Activated gamma-delta T cell treated with anti-CD3 and anti-CD28 coated beads, Interleukin-2, amount 50 U/mL, for 16 hours (primary cell): ENCODE results near the gene EMX1.

Source experiments
- DNase-seq: peaks from one replicate; pipeline ENCODE4 v3.0.0-alpha.2; 2020; ENCODE audit warnings: low read depth

The EMX1 gene

DNA sequence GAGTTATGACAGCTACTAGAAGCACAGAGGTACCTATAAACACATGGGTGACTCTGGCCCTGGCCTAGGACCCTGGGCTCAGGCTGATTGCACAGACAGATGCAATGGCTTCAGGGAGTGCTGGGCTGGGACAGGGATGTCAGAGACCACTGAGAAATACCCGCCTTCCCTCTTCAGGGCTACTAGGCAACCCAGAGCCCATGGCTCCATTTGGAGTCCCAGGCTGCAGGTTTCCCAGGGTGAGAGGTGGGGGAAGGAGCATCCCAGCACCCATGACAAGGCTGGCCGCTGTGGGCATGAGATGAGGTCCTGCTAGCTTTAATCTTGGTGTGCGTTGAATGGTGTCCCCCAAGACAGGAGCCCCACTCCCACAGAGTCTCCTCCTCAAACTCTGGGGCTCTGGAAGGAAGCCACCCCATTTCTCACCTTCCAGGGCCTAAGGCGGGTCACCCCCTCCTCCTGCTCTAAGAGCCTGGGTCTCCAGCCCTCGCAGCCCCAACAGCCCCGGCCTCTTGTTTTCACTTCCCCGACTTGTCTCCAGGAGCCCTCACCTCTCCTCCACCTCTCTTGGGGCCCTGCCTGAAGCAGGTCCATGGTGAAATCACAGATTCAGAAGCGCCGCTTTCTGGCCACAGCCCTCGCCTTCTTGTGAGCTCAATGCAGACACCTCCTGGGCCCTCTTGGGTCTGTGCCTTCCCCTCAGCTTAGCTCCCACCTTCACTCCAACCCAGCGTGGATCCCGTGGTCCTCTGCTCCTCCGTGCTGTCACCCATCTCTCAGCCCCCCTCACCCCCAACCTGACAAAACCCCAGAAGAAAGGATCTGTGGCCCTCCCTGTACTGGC, 41.4 kb downstream of the EMX1 start:
- no peak for DNase-seq

DNA sequence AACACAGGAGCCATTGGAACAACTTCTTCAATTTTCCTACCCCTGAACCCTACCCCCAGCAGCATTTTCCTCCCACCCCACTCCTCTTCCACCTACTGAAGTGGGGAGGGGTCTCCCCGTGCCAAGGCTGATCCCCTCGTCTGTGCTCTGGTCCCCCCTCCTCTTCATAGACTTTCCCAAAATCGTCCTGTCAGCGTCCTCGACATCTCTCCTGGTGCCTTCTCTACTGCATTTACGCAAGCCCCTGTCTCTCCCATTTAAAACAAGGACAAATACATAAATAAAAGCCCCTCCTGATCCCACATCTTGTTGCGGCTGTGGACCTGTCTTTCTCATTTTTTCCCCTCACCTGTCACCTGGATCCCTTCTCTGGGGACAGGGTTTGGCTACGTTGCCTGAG, 42.2 kb downstream of the EMX1 start:
- DNase-seq, result no peak

DNA sequence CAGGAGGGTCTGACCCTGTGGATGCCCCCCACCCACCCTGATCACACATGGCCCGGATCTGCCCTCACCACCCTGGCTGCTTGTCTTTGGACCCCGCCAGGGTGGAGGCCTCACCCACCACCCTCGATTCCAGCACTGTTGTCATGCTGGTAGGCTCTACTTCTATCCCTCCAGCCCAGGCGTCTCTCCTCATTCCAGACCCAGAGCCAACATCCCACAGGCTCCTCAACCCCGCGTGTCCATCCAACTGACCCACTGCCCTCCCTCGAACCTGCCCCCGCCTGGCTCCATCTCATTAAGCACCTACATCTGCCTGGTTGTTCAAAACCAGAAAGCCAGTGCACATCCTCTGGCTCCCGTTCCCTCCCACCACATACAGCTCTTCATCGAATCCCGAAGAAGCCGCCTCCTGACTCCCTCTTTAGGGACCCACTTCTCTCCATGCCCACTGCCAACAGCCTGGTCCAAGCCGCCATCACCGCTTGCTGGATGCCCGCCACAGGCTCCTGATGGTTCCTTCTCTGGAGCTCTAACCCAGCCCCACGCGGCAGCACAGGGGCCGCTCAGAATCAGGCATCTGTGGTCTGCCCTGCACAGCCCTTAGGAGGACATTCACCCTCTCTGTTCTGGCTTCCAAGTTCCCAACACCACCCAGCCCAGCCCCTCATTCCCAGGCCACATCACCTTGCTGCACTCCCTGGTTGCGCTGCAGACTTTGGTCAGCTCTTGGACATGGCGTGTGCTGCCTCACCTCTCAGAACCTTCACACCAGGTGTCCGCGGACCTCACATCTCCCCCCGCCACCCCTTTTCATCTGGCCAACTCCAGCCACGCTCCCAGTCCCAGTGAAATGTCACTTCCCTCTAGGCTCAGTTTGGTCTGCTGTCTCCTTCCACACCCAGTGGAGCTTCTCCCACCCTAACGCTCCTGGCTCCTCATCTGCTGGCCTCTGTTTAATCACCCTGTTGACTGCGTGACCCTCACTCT, 43.0 kb downstream of the EMX1 start:
- no peak for DNase-seq

DNA sequence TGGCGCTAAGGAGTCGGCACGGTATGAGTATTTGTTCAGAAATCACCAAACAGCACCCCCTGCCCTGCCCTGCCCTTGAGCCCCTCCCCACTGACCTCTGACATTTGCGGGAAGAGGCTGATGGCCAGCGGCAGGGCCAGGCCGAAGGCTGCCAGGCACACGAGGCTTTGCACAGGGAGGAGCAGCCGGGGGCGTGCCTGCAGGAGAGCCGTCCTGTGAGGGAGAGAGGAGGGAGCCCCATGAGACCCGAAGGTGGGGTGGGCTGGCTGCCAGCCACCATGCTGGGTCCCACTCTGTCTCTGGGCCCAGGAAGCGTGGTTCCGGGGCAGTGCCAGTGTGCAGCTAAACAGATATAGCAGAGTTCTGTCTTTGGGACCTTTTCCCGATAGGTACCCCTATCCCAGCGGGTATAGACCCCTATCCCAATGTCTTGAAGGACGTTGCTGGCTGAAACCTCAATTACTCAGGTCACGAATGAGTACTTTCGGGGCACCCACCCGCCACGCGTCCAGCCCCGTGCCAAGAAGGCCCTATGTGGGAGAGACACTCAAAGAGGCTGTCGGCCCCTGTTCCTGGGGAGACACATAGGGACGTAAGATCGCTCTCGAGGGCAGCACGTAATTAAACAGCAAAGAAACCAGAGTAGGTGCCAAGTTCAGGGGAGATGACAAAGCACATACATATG, 43.9 kb downstream of the EMX1 start:
- no peak for DNase-seq

DNA sequence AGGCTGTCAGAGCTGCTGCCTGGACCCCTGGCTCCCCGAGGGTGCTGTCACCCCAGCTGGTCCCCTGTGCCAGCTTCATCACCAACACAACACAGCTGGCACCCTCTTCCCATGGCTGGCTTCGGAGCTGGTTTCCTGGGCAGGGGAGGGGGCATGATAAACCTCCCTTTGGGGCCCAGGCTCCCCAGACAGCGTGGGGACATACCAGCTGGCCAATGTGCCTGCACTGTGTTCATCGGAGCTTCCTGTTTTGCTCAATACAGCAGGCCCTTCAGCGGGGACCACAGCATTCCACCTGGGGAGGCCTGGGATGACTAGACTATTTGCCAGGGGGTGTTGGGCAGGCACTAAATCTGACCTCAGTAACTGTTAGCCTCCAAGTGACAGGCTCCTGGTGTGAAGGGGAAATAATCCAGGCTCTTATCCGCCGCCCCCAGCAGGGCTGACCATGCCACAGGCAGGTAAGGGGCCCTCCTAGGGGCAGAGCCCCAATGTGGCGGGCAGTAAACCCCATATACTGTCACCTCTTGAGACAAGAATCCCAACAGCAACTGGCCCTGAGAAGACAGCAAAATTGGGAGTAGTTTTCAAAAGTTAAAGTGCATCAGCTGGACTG, 44.6 kb downstream of the EMX1 start:
- no peak for DNase-seq

DNA sequence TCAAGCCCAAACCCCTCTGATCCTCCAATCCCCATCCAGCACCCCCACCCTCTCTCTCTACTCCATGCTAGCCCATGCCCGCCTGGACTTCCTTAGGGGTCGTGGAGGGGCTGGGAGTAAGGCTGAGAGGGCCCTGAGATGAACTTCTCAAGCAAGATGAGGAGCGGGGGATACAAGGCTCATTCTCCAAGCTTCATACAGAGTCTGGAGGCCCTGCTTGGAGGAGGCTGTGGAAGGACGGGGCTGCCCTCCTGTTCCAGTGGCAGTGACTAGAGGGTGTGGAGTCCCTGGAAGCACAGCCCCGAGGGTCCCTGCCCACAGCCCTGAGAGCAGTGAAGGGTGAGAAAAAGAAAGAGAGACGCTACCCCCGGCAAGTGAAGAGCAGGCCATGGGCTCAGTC, 45.6 kb downstream of the EMX1 start:
- DNase-seq, result no peak

DNA sequence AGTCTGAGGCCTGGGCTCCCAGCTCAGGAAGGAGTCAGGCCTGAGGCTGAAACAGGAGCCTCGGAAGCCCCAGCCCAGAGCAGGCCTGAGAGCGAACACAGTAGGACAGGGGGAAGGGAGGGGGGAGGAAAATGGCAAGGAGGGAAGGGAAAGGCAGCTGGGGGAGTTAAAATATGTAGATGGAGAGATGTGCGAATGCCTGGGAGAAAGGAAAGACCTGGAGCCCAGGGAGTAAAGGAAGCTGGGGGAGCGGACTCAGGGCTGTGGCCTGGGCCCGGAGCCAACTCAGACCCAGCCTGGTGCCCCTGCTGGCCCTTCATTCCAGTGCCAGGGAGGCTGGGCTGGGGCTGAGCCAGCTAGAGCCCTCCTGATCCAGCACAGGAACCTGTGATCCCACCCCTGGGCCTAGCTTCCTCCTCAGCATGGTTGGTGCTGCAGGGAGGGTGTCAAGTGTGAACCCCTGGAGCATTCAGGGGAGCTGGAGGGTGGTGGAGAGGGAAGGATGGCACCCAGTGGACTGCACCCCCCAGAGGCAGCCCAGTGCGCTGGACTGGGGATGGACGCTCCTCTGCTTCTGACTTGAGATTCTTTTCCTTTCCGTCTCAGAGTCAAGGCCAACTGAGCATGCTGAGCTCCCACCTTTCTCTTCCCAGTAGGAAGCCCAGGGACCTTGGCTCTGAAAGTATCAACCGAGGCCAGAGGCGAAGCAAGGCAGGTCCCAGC, 46.3 kb downstream of the EMX1 start:
- DNase-seq, result no peak

DNA sequence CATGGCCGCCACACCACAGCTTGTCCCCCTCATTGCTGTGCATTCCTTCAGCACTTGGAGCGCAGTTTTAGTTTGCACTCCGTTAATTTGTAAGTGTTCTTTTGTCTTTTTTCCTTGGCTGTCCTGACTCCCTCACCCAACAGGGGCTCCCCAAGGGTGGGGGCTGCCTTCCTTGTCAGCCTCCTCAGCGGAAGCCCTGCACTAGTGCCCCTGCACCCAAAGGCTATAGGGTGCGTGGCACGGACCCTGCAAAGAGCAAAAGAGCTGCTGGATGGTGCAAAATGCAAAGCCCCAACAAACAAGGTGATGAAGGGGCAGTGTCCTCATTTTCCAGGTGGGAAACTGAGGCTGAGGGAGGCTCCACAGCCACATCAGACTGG, 46.8 kb downstream of the EMX1 start:
- no peak for DNase-seq

DNA sequence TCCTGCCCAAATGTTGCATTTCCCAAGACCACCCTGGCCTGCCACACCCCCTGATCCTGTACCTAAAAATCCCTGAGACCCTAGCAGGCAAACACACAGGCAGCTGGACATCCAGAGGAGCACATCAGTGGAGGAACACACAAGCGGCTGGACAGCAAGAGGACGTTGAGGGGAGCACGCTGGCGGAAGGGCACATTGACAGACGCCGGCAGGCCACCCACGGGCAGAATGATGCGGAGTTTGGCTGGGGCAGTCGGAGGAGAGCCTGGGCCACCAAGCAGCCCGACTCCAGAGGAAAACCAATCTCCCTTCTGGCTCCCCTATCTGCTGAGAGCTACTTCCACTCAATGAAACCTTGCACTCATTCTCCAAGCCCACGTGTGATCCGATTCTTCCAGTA, 47.7 kb downstream of the EMX1 start:
- no peak for DNase-seq

DNA sequence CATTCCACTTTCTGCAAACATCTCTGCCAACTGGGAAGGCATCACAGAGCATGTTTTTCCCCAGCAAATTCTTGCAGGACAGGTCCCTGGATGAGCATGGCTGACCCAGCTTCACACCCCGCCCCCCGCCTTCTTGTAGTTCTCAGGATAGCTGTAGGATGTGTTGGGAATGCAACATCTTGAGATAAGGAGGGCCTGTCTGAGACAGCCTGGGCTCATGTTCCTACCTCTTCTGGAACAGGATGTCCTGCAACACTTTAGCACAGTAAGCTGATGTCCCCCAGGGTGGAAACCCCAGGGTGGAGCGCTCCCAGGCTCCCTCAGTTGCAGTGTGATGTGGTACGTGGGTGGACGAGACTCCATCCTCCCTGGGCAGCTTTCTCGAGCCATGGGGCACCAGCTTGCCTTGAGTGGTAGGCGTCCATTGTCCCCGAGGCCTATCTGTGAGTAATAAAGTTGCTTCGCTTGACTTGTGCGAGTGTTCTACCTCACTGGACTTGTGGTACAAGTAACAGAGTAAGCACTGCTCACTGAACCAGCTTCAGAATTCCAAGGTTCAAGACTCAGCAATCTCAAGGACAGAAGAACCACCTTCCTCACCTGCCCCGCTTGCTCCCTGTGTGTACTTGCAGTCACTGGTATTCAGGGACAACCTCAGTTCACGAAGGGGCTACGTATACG, 48.6 kb downstream of the EMX1 start:
- DNase-seq, result no peak

DNA sequence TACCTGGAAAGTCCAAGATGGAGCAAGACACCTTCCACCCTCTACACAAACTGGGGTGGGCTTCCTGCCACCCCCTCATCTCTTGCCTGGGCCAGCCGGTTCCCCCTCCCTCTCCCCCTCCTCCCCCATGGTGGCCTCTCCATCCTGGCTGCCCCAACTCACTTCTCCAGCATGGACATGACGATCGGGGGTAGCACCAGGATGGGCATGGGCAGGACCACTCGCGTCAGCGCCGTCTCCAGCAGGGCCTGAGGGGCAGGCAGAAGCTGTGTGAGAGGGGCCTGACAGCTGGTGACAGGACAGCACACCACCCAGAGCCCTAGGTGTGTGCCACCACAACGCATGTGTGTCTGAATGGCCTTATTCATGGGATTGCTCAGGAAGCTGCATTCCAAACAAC, 51.0 kb downstream of the EMX1 start:
- DNase-seq, result no peak

DNA sequence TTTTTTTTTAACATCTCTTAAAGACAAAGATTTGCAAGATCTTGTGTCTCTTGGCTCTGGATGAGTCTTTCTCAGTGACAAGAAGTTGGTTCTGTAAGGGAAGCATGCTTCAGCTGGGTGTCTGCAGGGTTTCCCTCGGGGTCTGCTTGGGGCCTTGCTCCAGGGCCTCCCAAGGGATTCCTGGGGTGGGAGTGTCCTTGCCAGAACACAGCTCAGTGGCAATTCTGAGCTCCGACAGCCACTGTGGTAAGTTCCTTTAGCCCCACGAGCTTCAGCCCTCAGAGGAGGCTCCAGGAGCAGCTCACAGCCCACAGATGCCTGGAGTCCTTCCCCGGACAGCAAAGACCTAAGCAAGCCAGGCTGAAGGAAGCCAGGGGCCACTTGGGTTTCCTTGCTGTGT, 52.4 kb downstream of the EMX1 start:
- DNase-seq, result no peak

DNA sequence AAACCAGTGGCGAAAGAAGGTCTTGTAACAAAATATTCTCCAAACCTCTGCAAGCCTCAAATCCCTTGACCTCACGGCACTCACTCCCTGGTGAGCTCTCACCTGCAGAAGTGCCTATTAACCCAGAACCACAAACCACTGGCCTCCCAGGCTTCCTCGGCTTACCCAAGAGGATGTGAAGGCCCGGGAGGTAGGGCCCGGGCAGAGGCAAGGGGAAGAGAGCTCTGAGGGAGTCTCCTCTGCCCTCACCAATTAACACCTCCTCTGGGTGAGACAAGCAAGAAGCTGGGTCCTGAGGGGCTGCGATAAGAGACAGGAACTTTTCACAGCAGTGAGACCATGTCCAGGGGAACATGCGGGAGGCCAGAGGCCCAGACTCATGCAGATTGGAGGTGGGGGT, 53.7 kb downstream of the EMX1 start:
- no peak for DNase-seq

DNA sequence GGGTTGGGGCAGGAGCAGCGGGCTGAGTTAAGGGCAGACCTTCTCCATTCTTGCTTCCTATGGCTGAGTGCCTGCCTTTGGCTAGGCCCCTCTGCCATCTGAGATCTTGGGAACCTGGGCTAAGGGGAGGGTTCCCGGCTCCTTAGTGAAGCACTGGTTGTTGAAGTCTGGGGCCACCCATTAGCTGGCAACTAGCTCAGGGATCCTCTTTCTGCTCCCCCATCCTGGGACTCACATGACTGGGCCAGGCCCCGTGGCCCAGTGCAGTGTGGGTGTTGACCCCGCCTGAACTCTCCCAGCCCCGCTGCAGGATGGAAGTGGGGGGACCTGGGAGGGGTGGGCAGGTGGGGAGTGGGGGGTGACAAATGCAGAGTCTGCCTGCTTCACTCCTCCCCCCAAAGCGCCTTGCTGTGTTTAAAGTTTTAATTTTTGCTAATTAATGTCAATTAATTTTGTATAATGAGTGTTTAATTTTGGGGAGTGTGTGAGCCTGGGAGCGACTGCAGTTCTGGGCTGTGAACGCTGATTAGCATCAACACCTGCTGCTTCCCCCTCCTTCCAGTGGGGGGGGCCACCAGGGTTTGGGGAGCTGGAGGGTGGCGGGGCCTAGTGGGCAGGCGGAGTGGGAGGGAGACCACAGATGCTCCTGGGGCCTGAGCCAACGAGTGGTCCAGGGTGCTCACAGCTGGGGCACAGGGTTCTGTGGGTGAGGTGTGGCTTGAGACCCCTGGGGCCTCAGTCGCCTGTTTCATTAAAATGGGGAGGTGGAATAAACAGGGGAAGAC, 55.2 kb downstream of the EMX1 start:
- DNase-seq, result no peak

DNA sequence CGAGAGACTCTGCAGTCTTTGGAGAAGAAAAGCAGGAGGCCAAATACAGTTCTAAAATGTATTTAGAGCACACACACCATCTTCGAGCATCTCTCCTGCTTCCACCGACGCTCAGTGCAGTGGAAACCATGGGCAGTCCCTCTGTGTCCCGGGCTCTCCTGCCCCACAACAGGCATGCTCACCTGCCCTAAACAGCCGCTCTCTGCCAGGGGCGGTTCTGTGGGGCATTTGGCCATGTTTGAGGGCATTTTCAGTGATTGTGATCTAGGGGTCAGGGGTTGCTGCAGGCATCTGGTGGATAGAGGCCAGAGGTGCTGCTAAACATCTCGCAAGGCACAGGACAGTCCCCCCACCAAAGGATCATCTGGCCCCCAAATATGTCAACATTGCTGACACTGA, 55.8 kb downstream of the EMX1 start:
- no peak for DNase-seq

DNA sequence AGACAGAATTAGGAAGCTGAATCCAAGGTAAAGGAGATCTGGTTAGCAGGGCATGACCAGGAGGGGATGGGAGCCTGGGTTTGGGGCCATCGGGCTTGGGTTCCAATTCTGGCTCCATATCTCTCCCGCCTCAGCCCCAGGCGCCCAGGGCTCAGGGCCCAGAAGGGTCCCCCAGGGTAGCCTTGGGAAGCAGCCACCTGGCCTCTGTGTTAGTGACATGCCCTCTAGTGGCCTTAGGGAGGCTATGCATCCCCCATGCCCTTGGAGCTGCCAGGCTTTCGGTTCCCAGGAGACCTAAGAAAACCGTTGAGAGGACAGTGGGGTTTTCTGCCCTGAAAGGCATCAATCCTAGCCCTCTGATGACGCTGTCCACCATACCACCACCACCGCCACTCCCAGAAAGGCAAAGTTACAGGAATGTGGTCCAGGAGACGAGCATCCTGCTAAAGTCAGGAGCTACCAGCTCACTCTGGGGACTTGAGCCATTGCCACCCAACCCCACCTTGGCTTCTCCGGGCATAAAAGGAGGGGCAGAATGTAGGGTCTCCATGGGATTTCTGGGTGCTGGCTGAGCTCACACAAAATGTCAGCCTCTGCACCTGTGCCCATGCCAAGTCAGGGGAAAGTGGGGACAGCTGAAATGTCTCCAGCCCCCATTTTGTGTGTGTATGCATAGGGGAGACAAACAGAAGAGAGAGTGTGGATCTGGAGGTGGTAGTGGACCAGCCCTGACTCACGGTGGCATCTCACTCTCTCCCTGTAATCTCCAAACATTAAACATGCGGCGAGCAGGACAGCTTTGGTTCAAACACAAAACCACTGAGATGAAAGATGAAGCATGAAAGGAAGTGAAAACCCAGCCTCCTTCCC, 56.5 kb downstream of the EMX1 start:
- DNase-seq, result no peak

DNA sequence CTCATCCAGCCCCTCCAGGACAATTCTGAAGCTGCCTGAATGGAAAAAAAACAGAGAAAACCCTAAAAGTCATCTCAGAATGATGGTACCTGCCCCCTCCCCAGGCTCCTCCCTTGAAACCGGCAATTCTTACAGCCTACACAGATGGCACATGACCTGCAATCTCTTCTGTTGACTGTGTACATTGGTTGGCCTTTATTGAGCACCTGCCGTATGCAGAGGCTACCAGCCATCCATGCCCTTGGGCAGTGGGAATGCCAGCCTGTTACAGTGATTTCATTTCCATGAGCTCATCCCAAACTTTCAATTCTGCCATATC, 57.1 kb downstream of the EMX1 start:
- DNase-seq, result no peak

DNA sequence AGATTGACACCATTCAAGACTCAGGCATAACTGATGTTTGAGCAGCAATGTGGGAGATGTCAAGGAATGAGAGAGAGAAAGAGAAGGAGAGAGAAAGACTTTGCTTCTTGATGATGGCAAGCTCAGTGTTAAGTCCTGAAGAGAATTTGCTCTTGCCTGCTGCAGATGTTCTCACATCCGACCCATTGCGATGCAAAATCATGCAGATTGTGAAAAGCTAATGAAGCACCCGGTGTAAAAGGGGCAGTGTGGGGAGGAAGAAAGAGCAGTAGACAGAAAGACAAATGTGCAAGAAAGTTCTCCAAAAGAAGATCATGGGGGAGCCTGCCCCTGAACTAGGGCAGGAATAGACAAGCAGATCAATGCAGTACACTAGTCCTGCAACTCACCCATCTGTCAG, 57.7 kb downstream of the EMX1 start:
- no peak for DNase-seq

DNA sequence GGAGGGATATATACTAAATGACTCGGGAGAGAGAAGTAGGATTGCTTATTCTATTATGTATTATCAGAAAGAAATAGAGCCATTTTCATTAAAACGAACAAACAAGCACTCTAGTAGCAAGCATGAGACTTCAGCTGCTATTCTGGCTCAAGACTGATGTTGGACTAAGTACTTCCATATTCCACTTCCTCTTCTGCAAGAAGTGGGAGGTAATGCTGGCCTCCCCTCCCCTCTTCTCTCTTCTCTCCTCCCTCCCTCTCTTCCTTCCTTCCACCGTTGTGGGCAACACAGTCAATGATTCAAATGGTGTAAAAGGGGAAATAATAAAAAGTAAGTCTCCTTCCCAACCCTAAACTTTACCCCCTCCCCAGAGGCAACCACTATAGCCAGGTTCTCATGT, 62.6 kb downstream of the EMX1 start:
- no peak for DNase-seq
